HG03175 (cell line): Measurements from ENCODE around the gene KCNJ9.
"Not testable (repeated sequence)": the region's sequence is repeated elsewhere in the genome, so short reads cannot be mapped to it uniquely, and the experiment has no call there.

Experiments used
- ATAC-seq: cut with Tn5 transposase; IDR thresholded peaks from one replicate; pipeline ENCODE4 v1.9.1; 2021; ENCODE audit warnings: mild to moderate bottlenecking, moderate library complexity; ENCODE audit not compliant: unreplicated experiment

The KCNJ9 gene

GRCh38 chr1:160081261-160081936 lies at the start of gene KCNJ9:
Gene KCNJ9, plus strand, starts transcription at chr1:160081538. Its CDS starts 2,493 bp downstream, at chr1:160084031.
- ATAC-seq = no peak

- ATAC-seq = no peak
Measured at GRCh38 chr1:160032165-160032820, 49.0 kb upstream of the KCNJ9 start.

- ATAC-seq = no peak
Measured at GRCh38 chr1:160040476-160040875, 40.9 kb upstream of the KCNJ9 start.

- no peak for ATAC-seq
Measured at GRCh38 chr1:160043543-160043942, 37.8 kb upstream of the KCNJ9 start.

- no peak for ATAC-seq
Measured at GRCh38 chr1:160045653-160046052, 35.7 kb upstream of the KCNJ9 start.

- peak; percentile 70 for ATAC-seq
Measured at GRCh38 chr1:160046494-160047110, 34.7 kb upstream of the KCNJ9 start.

- no peak for ATAC-seq
Measured at GRCh38 chr1:160047111-160047991, 34.0 kb upstream of the KCNJ9 start.

GRCh38 chr1:160048335-160048734 lies 33.0 kb upstream of the KCNJ9 start:
- no peak for ATAC-seq

- ATAC-seq = no peak
Measured at GRCh38 chr1:160049101-160049500, 32.2 kb upstream of the KCNJ9 start.

GRCh38 chr1:160050182-160050581 lies 31.2 kb upstream of the KCNJ9 start:
- ATAC-seq = not testable (repeated sequence)

- ATAC-seq = no peak
Measured at GRCh38 chr1:160050619-160051018, 30.7 kb upstream of the KCNJ9 start.

- no peak for ATAC-seq
Measured at GRCh38 chr1:160052936-160053335, 28.4 kb upstream of the KCNJ9 start.

- no peak for ATAC-seq
Measured at GRCh38 chr1:160053548-160054365, 27.6 kb upstream of the KCNJ9 start.

GRCh38 chr1:160056648-160057169 lies 24.6 kb upstream of the KCNJ9 start:
- ATAC-seq = no peak

- no peak for ATAC-seq
Measured at GRCh38 chr1:160058087-160058486, 23.3 kb upstream of the KCNJ9 start.

- no peak for ATAC-seq
Measured at GRCh38 chr1:160061369-160062229, 19.7 kb upstream of the KCNJ9 start.

GRCh38 chr1:160062230-160062532 lies 19.2 kb upstream of the KCNJ9 start:
- no peak for ATAC-seq

GRCh38 chr1:160063176-160063575 lies 18.2 kb upstream of the KCNJ9 start:
- ATAC-seq = no peak

GRCh38 chr1:160064164-160064563 lies 17.2 kb upstream of the KCNJ9 start:
- ATAC-seq = no peak
